ENCODE results near the gene TBCEL. TPM values are rescaled to one million over a fixed set of nuclear protein-coding genes. Genes with fewer than 3 reads are reported as not detected.
A peak's percentile ranks its signal among the peaks of the same experiment; 100 is the strongest.

TBCEL gene
- total and polyA plus RNA-seq, 5 donors = 6.2 to 47.7 (median 44.3) TPM

- no peak overlapping the region for H3K4me3 ChIP-seq (ENCODE audit: low read length)
- no peak for ATAC-seq
- no peaks in the 10 kb centered on the region for H3K9me3 ChIP-seq (ENCODE audit: control insufficient read depth, low read length)
- no peak for DNase-seq
- H3K27ac ChIP-seq (ENCODE audit: low read length) = no peak overlapping the region
- intact Hi-C loops (cut with DNase I) = no loop called here
- 95% methylated on average over 5 of the region's 5 CpGs for WGBS
- no peaks in the 10 kb centered on the region for H3K27me3 ChIP-seq (ENCODE audit: control insufficient read depth, insufficient read depth)
- H3K4me1 ChIP-seq (ENCODE audit: control insufficient read depth, insufficient read depth, low read length) = no peaks in the 10 kb centered on the region
These were observed 66.3 kb downstream of the TBCEL start for GRCh38 chr11:121090145-121090721.

GRCh38 chr11:121091492-121092152 lies 67.7 kb downstream of the TBCEL start:
- Histone ChIP-seq H3K27ac (ENCODE audit: low read length) (no peak overlapping the region), H3K9me3 (ENCODE audit: control insufficient read depth, low read length) (no peaks in the 10 kb centered on the region), H3K4me3 (ENCODE audit: low read length) (no peak overlapping the region), H3K27me3 (ENCODE audit: control insufficient read depth, insufficient read depth) (no peaks in the 10 kb centered on the region), H3K4me1 (ENCODE audit: control insufficient read depth, insufficient read depth, low read length) (no peaks in the 10 kb centered on the region)
- intact Hi-C loops (cut with DNase I) = no loop called here
- 69% methylated on average over 3 of the region's 3 CpGs for WGBS
- ATAC-seq (peak; percentile 41 to 73), DNase-seq (no peak)

GRCh38 chr11:121095561-121095960 lies 71.7 kb downstream of the TBCEL start:
- WGBS = 83% methylated on average over 1 of the region's 1 CpG
- H3K9me3 ChIP-seq (ENCODE audit: control insufficient read depth, low read length) = no peaks in the 10 kb centered on the region
- no peaks in the 10 kb centered on the region for H3K27me3 ChIP-seq (ENCODE audit: control insufficient read depth, insufficient read depth)
- DNase-seq (no peak), ATAC-seq (no peak)
- H3K4me1 ChIP-seq (ENCODE audit: control insufficient read depth, insufficient read depth, low read length) = no peaks in the 10 kb centered on the region
- H3K4me3 ChIP-seq (ENCODE audit: low read length) = no peak overlapping the region
- H3K27ac ChIP-seq (ENCODE audit: low read length) = no peak overlapping the region
- intact Hi-C loops (cut with DNase I) = no loop called here

GRCh38 chr11:121099364-121099763 lies 75.5 kb downstream of the TBCEL start:
- no peaks in the 10 kb centered on the region for H3K4me1 ChIP-seq (ENCODE audit: control insufficient read depth, insufficient read depth, low read length)
- 80% methylated on average over 4 of the region's 4 CpGs for WGBS
- ATAC-seq (no peak), DNase-seq (no peak)
- no peak overlapping the region for H3K27ac ChIP-seq (ENCODE audit: low read length)
- no peaks in the 10 kb centered on the region for H3K27me3 ChIP-seq (ENCODE audit: control insufficient read depth, insufficient read depth)
- intact Hi-C loops (cut with DNase I) = no loop called here
- no peak overlapping the region for H3K4me3 ChIP-seq (ENCODE audit: low read length)
- H3K9me3 ChIP-seq (ENCODE audit: control insufficient read depth, low read length) = no peaks in the 10 kb centered on the region

GRCh38 chr11:121099885-121100284 lies 76.0 kb downstream of the TBCEL start:
- H3K4me3 ChIP-seq (ENCODE audit: low read length) = no peak overlapping the region
- intact Hi-C loops (cut with DNase I) = no loop called here
- WGBS = 76% methylated on average over 4 of the region's 4 CpGs
- no peaks in the 10 kb centered on the region for H3K9me3 ChIP-seq (ENCODE audit: control insufficient read depth, low read length)
- ATAC-seq (no peak), DNase-seq (no peak)
- H3K27me3 ChIP-seq (ENCODE audit: control insufficient read depth, insufficient read depth) = no peaks in the 10 kb centered on the region
- peaks cover 1% of the 10 kb centered on the region for H3K4me1 ChIP-seq (ENCODE audit: control insufficient read depth, insufficient read depth, low read length)
- H3K27ac ChIP-seq (ENCODE audit: low read length) = no peak overlapping the region

GRCh38 chr11:121100943-121101342 lies 77.0 kb downstream of the TBCEL start, which contains the start of gene TECTA:
Gene TECTA, plus strand, starts transcription at chr11:121101243. Its CDS starts 1,423 bp downstream, at chr11:121102666.
- H3K4me1 ChIP-seq (ENCODE audit: control insufficient read depth, insufficient read depth, low read length) = peaks cover 7% of the 10 kb centered on the region
- intact Hi-C loops (cut with DNase I) = no loop called here
- 97% methylated on average over 2 of the region's 2 CpGs for WGBS
- no peak for DNase-seq
- H3K4me3 ChIP-seq (ENCODE audit: low read length) = no peak within 1 kb of the TSS
- H3K27ac ChIP-seq (ENCODE audit: low read length) = no peak within 1 kb of the TSS
- no peak for ATAC-seq
- no peaks in the 10 kb centered on the region for H3K9me3 ChIP-seq (ENCODE audit: control insufficient read depth, low read length)
- H3K27me3 ChIP-seq (ENCODE audit: control insufficient read depth, insufficient read depth) = no peaks in the 10 kb centered on the region

- 62% methylated on average over 9 of the region's 9 CpGs for WGBS
- H3K4me1 ChIP-seq (ENCODE audit: control insufficient read depth, insufficient read depth, low read length) = peaks cover 7% of the 10 kb centered on the region
- intact Hi-C loops (cut with DNase I) = no loop called here
- H3K9me3 ChIP-seq (ENCODE audit: control insufficient read depth, low read length) = no peaks in the 10 kb centered on the region
- no peaks in the 10 kb centered on the region for H3K27me3 ChIP-seq (ENCODE audit: control insufficient read depth, insufficient read depth)
- H3K4me3 ChIP-seq (ENCODE audit: low read length) = no peak overlapping the region
- ATAC-seq (peak; percentile 44 to 89), DNase-seq (peak; percentile 32 to 90 (median 79))
- peak overlapping the region; percentile 9 for H3K27ac ChIP-seq (ENCODE audit: low read length)
These were observed 80.4 kb downstream of the TBCEL start for GRCh38 chr11:121104312-121104762.

GRCh38 chr11:121105063-121105480 lies 81.2 kb downstream of the TBCEL start:
- no peaks in the 10 kb centered on the region for H3K9me3 ChIP-seq (ENCODE audit: control insufficient read depth, low read length)

GRCh38 chr11:121105481-121106195 lies 81.7 kb downstream of the TBCEL start:
- Histone ChIP-seq H3K4me3 (ENCODE audit: low read length) (no peak overlapping the region), H3K27ac (ENCODE audit: low read length) (peak overlapping the region; percentile 13), H3K4me1 (ENCODE audit: control insufficient read depth, insufficient read depth, low read length) (peaks cover 7% of the 10 kb centered on the region), H3K9me3 (ENCODE audit: control insufficient read depth, low read length) (no peaks in the 10 kb centered on the region), H3K27me3 (ENCODE audit: control insufficient read depth, insufficient read depth) (no peaks in the 10 kb centered on the region)
- intact Hi-C loops (cut with DNase I) = no loop called here
- WGBS = 53% methylated on average over 6 of the region's 6 CpGs
- ATAC-seq = peak in 1 of 2 donors; percentile 4
- no peak for DNase-seq

More at GRCh38 chr11:121105063-121105480, 81.2 kb downstream of the TBCEL start:
- no peak overlapping the region for H3K4me3 ChIP-seq (ENCODE audit: low read length)
- DNase-seq = peak; percentile 45 to 76 (median 48)
- ATAC-seq = peak; percentile 91 to 95
- H3K4me1 ChIP-seq (ENCODE audit: control insufficient read depth, insufficient read depth, low read length) = peaks cover 7% of the 10 kb centered on the region
- H3K27me3 ChIP-seq (ENCODE audit: control insufficient read depth, insufficient read depth) = no peaks in the 10 kb centered on the region
- intact Hi-C loops (cut with DNase I) = no loop called here
- WGBS = 33% methylated on average over 4 of the region's 4 CpGs
- peak overlapping the region; percentile 9 for H3K27ac ChIP-seq (ENCODE audit: low read length)

GRCh38 chr11:121106812-121107211 lies 82.9 kb downstream of the TBCEL start:
- H3K27ac ChIP-seq (ENCODE audit: low read length) = no peak overlapping the region
- WGBS = 88% methylated on average over 5 of the region's 5 CpGs
- no peak for ATAC-seq
- intact Hi-C loops (cut with DNase I) = no loop called here
- DNase-seq = no peak
- no peak overlapping the region for H3K4me3 ChIP-seq (ENCODE audit: low read length)
- H3K27me3 ChIP-seq (ENCODE audit: control insufficient read depth, insufficient read depth) = no peaks in the 10 kb centered on the region
- no peaks in the 10 kb centered on the region for H3K9me3 ChIP-seq (ENCODE audit: control insufficient read depth, low read length)
- peaks cover 7% of the 10 kb centered on the region for H3K4me1 ChIP-seq (ENCODE audit: control insufficient read depth, insufficient read depth, low read length)

- Histone ChIP-seq H3K27ac (ENCODE audit: low read length) (no peak overlapping the region), H3K4me3 (ENCODE audit: low read length) (no peak overlapping the region), H3K4me1 (ENCODE audit: control insufficient read depth, insufficient read depth, low read length) (peaks cover 7% of the 10 kb centered on the region), H3K9me3 (ENCODE audit: control insufficient read depth, low read length) (no peaks in the 10 kb centered on the region), H3K27me3 (ENCODE audit: control insufficient read depth, insufficient read depth) (no peaks in the 10 kb centered on the region)
- ATAC-seq = no peak
- WGBS = 92% methylated on average over 1 of the region's 1 CpG
- intact Hi-C loops (cut with DNase I) = no loop called here
- no peak for DNase-seq
These were observed 84.5 kb downstream of the TBCEL start for GRCh38 chr11:121108413-121108812.

All from right cardiac atrium (tissue), 5 donors.